GM23248 (cell line): Measurements from ENCODE around the gene WSCD1. TPM values are rescaled to one million over a fixed set of nuclear protein-coding genes. Genes with fewer than 3 reads are reported as not detected.

Source experiments
- DNase-seq: peaks from one replicate; pipeline ENCODE4 v3.0.0-alpha.2; 2015
- H2AFZ ChIP-seq: fragments of 200-600 bp; sonication (generic); 2 replicates; pipeline ENCODE4 v1.6.1; 2016; ENCODE audit warnings: antibody characterized with exemption
- H3F3A ChIP-seq: fragments of 200-600 bp; sonication (generic); 2 replicates; pipeline ENCODE4 v1.6.1; 2016; ENCODE audit warnings: mild to moderate bottlenecking, antibody characterized with exemption, mixed run types; ENCODE audit not compliant: insufficient read depth
- H3K27ac ChIP-seq: fragments of 200-600 bp; sonication (generic); 2 replicates; pipeline ENCODE4 v1.5.1; 2016; ENCODE audit warnings: mild to moderate bottlenecking
- H3K27me3 ChIP-seq: fragments of 200-600 bp; sonication (generic); replicated peaks from 2 replicates; pipeline ENCODE4 v1.6.1; 2016; ENCODE audit warnings: mild to moderate bottlenecking; ENCODE audit not compliant: insufficient read depth
- H3K36me3 ChIP-seq: fragments of 200-600 bp; sonication (generic); 2 replicates; pipeline ENCODE4 v1.6.1; 2016; ENCODE audit warnings: low read depth, mild to moderate bottlenecking
- H3K4me1 ChIP-seq: fragments of 200-600 bp; sonication (generic); 2 replicates; pipeline ENCODE4 v1.6.1; 2016; ENCODE audit warnings: mild to moderate bottlenecking; ENCODE audit not compliant: insufficient read depth
- H3K4me2 ChIP-seq: fragments of 200-600 bp; sonication (generic); one replicate; pipeline ENCODE4 v1.6.1; 2016; ENCODE audit warnings: mild to moderate bottlenecking; ENCODE audit not compliant: unreplicated experiment
- H3K4me3 ChIP-seq: fragments of 200-600 bp; sonication (generic); 2 replicates; pipeline ENCODE4 v1.5.1; 2016; ENCODE audit warnings: mild to moderate bottlenecking
- H3K79me2 ChIP-seq: fragments of 200-600 bp; sonication (generic); 2 replicates; pipeline ENCODE4 v1.6.1; 2016; ENCODE audit warnings: mild to moderate bottlenecking; ENCODE audit not compliant: insufficient read depth
- H3K9ac ChIP-seq: fragments of 200-600 bp; sonication (generic); 2 replicates; pipeline ENCODE4 v1.6.1; 2016; ENCODE audit warnings: mild to moderate bottlenecking
- H3K9me2 ChIP-seq: fragments of 200-600 bp; sonication (generic); 2 replicates; pipeline ENCODE4 v1.6.1; 2016; ENCODE audit warnings: mixed run types, mild to moderate bottlenecking, moderate library complexity; ENCODE audit not compliant: insufficient read depth
- H3K9me3 ChIP-seq: fragments of 200-600 bp; sonication (generic); one replicate; pipeline ENCODE4 v1.6.1; 2017; ENCODE audit warnings: low read depth
- H4K20me1 ChIP-seq: fragments of 200-600 bp; sonication (generic); 2 replicates; pipeline ENCODE4 v1.6.0; 2016; ENCODE audit not compliant: insufficient read depth
- EZH2 ChIP-seq: fragments of 200-600 bp; sonication (generic); IDR thresholded peaks from 2 replicates; pipeline ENCODE4 v1.6.1; 2018; ENCODE audit warnings: antibody characterized with exemption, mild to moderate bottlenecking; ENCODE audit not compliant: insufficient read depth, poor library complexity, severe bottlenecking
- EZH2phosphoT487 ChIP-seq: fragments of 200-600 bp; sonication (generic); IDR thresholded peaks from 2 replicates; pipeline ENCODE4 v1.6.1; 2018; ENCODE audit warnings: antibody characterized with exemption, moderate library complexity, mild to moderate bottlenecking, low read depth; ENCODE audit not compliant: insufficient read depth
- WGBS, 2 experiments: methylation state at CpG; one replicate each; pipeline ENCODE4 v1.1.6; 2015 to 2017; ENCODE audit warnings: low lambda C conversion rate in 2 of 2, low coverage in 1 of 2; ENCODE audit errors: missing lambda C conversion rate in 2 of 2; 5-methylcytosine and 5-hydroxymethylcytosine counted together
- in situ Hi-C: fragments of 300-500 bp; cut with MboI; formaldehyde crosslinking; loops from 2 replicates; pipeline ENCODE4 v1.15.0; 2020
- polyA plus RNA-seq: library from polyadenylated mRNA; unstranded; fragments of >200 nt; fragmentation: Nextera tagmentation; extraction: Ambion mirVana; gene quantifications from 2 replicates; pipeline ENCODE4 v1.2.1, GENCODE V29; 2016
- total RNA-seq: library from RNA; depleted of rRNA; stranded (reverse); fragments of >200 nt; shearing (Covaris generic); gene quantifications from 2 replicates; pipeline ENCODE4 v1.2.3, GENCODE V29; 2014

The WSCD1 gene
- total and polyA plus RNA-seq, 2 experiments from 2014 or later, result 0.11 TPM; not detected in 1

- H3K4me1 ChIP-seq, result no peaks in the 10 kb centered on the region
- no peak overlapping the region for H2AFZ ChIP-seq
- DNase-seq, result no peak
- no peaks in the 10 kb centered on the region for H4K20me1 ChIP-seq
- no peaks in the 10 kb centered on the region for H3K27me3 ChIP-seq
- H3K36me3 ChIP-seq, result no peaks in the 10 kb centered on the region
- no peak overlapping the region for H3K27ac ChIP-seq
- TF ChIP-seq EZH2 (no peak), EZH2phosphoT487 (no peak)
- H3K9me3 ChIP-seq, result no peaks in the 10 kb centered on the region
- H3K4me3 ChIP-seq, result no peak overlapping the region
- no peaks in the 10 kb centered on the region for H3F3A ChIP-seq
- in situ Hi-C loops, result no loop called here
- H3K9me2 ChIP-seq, result no peaks in the 10 kb centered on the region
- no peak overlapping the region for H3K9ac ChIP-seq
- no peaks in the 10 kb centered on the region for H3K79me2 ChIP-seq
- no peak overlapping the region for H3K4me2 ChIP-seq
- 19 to 29% methylated on average over 6 of the region's 6 CpGs for WGBS, 2 experiments
These were observed 96.5 kb downstream of the WSCD1 start for GRCh38 chr17:6166492-6167179.

DNA sequence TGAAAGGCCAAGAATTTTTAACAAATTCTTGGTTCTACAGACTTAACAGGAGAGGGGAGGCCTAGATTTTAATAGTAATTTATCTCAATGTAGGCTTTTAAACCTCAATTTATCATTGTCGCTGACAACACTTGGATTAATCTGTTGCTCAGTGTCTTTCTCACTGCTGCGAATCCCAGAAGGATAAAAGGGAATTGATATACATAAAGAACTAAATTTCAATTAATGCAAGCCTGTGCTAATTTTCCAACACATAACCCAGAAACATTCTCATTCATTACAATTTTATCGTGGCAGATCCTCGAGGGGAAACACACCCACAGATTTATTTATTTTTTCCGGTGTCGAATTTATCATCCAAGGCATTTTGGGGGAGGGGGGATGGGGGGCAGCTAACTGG, 98.1 kb downstream of the WSCD1 start:
- Histone ChIP-seq H3K27me3 (no peaks in the 10 kb centered on the region), H3K27ac (no peak overlapping the region), H3K4me1 (no peaks in the 10 kb centered on the region), H3K4me2 (no peak overlapping the region), H3K9me3 (no peaks in the 10 kb centered on the region), H3K9me2 (no peaks in the 10 kb centered on the region), H3K9ac (no peak overlapping the region), H3K36me3 (no peaks in the 10 kb centered on the region), H4K20me1 (no peaks in the 10 kb centered on the region), H3K4me3 (no peak overlapping the region), H3K79me2 (no peaks in the 10 kb centered on the region), H2AFZ (no peak overlapping the region), H3F3A (no peaks in the 10 kb centered on the region)
- no peak for TF ChIP-seq EZH2phosphoT487
- TF ChIP-seq EZH2, result no peak
- in situ Hi-C loops, result no loop called here
- DNase-seq, result no peak
- WGBS, 2 experiments, result 31 to 40% methylated on average over 6 of the region's 6 CpGs

DNA sequence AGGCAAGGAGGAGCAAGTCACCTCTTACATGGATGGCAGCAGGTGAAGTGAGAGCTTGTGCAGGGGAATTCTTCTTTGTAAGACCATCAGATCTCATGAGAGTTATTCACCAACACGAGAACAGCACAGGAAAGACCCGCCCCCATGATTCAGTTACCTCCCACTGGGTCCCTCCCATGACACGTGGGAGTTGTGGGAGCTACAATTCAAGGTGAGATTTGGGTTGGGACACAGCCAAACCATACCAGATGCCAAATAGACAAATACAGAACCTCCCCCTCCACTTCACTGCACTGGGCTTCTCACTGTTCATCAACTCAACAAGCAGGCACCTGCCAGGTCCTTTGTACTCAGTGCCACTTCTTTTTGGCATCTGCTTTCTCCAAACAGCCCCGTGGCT, 100.2 kb downstream of the WSCD1 start:
- H2AFZ ChIP-seq, result no peak overlapping the region
- no peaks in the 10 kb centered on the region for H3K27me3 ChIP-seq
- no peaks in the 10 kb centered on the region for H3K9me2 ChIP-seq
- H3K4me3 ChIP-seq, result no peak overlapping the region
- H3K4me1 ChIP-seq, result no peaks in the 10 kb centered on the region
- no peaks in the 10 kb centered on the region for H3K79me2 ChIP-seq
- in situ Hi-C loops, result no loop called here
- H3K9ac ChIP-seq, result no peak overlapping the region
- H3K27ac ChIP-seq, result no peak overlapping the region
- no peak for DNase-seq
- 2 to 4% methylated on average over 4 of the region's 4 CpGs for WGBS, 2 experiments
- no peaks in the 10 kb centered on the region for H3K9me3 ChIP-seq
- no peak for TF ChIP-seq EZH2phosphoT487
- TF ChIP-seq EZH2, result no peak
- no peaks in the 10 kb centered on the region for H4K20me1 ChIP-seq
- H3K36me3 ChIP-seq, result no peaks in the 10 kb centered on the region
- no peak overlapping the region for H3K4me2 ChIP-seq
- H3F3A ChIP-seq, result no peaks in the 10 kb centered on the region

DNA sequence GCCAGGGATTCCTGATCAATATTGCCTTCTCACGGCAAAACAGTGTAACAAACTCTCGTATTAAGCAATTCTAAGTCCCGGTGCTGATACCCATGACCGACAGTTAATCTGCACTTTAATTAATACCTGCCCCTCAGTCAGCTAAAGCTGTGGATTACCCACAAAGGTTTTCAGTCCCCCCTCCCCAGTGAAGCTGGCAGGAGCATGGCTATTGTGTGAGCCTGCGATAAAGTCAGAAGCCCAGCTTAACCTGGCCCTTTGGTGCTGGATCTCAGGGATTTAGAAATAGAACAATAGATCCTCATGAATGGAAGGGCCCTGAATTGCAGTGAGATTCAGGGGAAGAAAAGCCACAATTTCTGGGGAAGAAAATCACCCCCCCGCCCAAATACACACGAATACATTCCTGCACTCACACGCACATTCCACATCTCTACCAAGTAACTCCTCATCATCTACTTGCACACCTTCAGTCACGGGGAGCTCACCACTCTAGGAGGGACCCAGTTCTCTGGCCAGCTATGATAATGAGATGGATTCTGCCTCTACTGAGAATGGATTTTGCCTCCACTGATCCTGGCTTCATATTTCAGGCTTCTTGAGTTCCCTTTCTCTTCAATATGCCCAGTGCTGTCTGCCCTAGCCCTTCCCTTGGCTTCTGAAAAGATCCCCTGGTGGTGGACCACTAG, 102.6 kb downstream of the WSCD1 start:
- H4K20me1 ChIP-seq, result no peaks in the 10 kb centered on the region
- in situ Hi-C loops, result no loop called here

More for the DNA sequence above, 102.6 kb downstream of the WSCD1 start:
- H3K27ac ChIP-seq, result no peak overlapping the region
- H3K9ac ChIP-seq, result no peak overlapping the region
- H2AFZ ChIP-seq, result no peak overlapping the region
- WGBS, 2 experiments, result 21 to 36% methylated on average over 9 of the region's 9 CpGs
- no peaks in the 10 kb centered on the region for H3K27me3 ChIP-seq
- no peak overlapping the region for H3K4me2 ChIP-seq
- no peaks in the 10 kb centered on the region for H3K9me2 ChIP-seq
- H3K36me3 ChIP-seq, result no peaks in the 10 kb centered on the region
- H3F3A ChIP-seq, result no peaks in the 10 kb centered on the region
- no peaks in the 10 kb centered on the region for H3K4me1 ChIP-seq
- no peak overlapping the region for H3K4me3 ChIP-seq
- TF ChIP-seq EZH2, result no peak
- TF ChIP-seq EZH2phosphoT487, result no peak
- no peaks in the 10 kb centered on the region for H3K79me2 ChIP-seq
- no peaks in the 10 kb centered on the region for H3K9me3 ChIP-seq
- no peak for DNase-seq
